ENCODE measurements around the gene SMIM28. TPM values are rescaled to one million over a fixed set of nuclear protein-coding genes. Genes with fewer than 3 reads are reported as not detected.

Gene SMIM28
- total RNA-seq, 1 experiment from 2014 or later = not detected

DNA sequence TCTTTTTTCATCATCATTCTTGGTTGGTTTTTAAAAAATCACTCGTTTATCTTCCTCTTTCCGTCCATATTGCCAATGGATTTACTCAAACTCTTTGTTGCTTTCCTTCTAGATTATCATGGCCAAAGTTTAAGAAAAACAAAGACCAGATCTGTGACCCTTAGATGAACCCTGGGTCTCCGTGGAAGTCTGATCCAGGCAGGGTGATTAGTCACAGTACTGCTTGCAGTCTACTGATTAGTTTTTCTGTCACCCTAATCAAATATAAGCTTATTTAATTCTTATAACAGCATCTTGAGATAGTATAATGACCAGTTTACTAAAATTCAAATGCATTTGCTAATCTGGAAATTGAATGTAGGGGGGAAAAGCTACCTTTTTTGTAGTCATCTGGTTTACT, 6.0 kb upstream of the SMIM28 start:
- TF ChIP-seq, protein P1, sequence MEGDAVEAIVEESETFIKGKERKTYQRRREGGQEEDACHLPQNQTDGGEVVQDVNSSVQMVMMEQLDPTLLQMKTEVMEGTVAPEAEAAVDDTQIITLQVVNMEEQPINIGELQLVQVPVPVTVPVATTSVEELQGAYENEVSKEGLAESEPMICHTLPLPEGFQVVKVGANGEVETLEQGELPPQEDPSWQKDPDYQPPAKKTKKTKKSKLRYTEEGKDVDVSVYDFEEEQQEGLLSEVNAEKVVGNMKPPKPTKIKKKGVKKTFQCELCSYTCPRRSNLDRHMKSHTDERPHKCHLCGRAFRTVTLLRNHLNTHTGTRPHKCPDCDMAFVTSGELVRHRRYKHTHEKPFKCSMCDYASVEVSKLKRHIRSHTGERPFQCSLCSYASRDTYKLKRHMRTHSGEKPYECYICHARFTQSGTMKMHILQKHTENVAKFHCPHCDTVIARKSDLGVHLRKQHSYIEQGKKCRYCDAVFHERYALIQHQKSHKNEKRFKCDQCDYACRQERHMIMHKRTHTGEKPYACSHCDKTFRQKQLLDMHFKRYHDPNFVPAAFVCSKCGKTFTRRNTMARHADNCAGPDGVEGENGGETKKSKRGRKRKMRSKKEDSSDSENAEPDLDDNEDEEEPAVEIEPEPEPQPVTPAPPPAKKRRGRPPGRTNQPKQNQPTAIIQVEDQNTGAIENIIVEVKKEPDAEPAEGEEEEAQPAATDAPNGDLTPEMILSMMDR (IDR thresholded peaks at IDR 0.05; ENCODE audit: unreplicated experiment) = no peak
- H3K27me3 Mint-ChIP-seq (ENCODE audit: insufficient read depth, unreplicated experiment) = no peaks in the 10 kb centered on the region
- H3K4me1 Mint-ChIP-seq (ENCODE audit: insufficient read depth, unreplicated experiment) = no peaks in the 10 kb centered on the region
- intact Hi-C loops (cut with micrococcal nuclease) = no loop called here
- no peaks in the 10 kb centered on the region for H3K9me3 Mint-ChIP-seq (ENCODE audit: unreplicated experiment)
- POLR2A ChIA-PET = interaction anchor here (1.0 kb wide), 2 partner anchors 32 to 40 kb away, joined by 3 to 4 read pairs; partner anchors contain the start of gene HEBP2
- no peaks in the 10 kb centered on the region for H3K36me3 Mint-ChIP-seq (ENCODE audit: insufficient read depth, unreplicated experiment)
- BruUV-seq (replicated peaks) = no TSS peak
- H3K4me3 Mint-ChIP-seq (ENCODE audit: unreplicated experiment) = no peak overlapping the region
- no peak for DNase-seq (ENCODE audit: unreplicated experiment)
- no peak overlapping the region for H3K27ac Mint-ChIP-seq (ENCODE audit: low read depth, unreplicated experiment)
- CTCF ChIA-PET = interaction anchor here (1.3 kb wide), 1 partner anchor 85 kb away, joined by 4 read pairs; no protein-coding TSS in a partner anchor

DNA sequence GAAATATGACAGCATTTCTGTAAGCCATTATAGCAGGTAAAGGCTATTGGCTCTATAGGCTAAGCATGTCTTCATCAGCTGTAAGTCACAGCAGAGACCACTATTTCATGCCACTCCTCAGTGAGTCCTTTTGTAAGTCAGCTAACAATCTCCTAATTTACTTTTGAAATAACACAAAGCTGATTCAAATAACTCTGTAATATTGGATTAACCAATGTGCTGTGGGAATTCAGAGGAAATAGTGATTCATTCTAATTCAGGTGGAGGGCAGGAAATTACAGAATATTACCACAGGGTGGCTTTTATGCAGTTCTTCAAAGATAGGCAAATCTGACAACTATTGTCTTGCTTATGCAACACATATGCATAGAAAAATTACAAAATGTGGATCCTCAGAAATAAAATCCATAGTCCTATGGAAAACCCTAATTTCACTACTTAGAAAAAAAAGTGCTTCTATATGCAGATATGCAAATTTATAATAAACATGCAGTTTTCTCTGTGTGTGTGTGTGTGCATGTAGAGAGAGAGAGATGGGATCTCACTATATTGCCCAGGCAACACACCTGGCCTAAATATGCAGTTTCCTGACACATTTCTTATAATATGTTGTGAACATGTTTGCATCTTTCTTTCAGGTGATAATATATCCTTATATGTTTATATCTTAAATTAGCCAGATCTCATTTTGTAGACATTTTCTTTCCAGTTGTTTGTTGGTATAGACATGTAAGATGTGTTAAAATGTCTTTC, 4.8 kb upstream of the SMIM28 start:
- ChIA-PET CTCF (interaction anchor here (1.2 to 1.3 kb wide), 2 partner anchors 22 to 86 kb away, joined by 4 read pairs; no protein-coding TSS in a partner anchor), POLR2A (interaction anchor here (1.0 kb wide), 2 partner anchors 31 to 38 kb away, joined by 3 to 4 read pairs; partner anchors contain the start of gene HEBP2)
- BruUV-seq (replicated peaks) = no TSS peak
- Mint-ChIP-seq H3K4me1 (ENCODE audit: insufficient read depth, unreplicated experiment) (no peaks in the 10 kb centered on the region), H3K36me3 (ENCODE audit: insufficient read depth, unreplicated experiment) (no peaks in the 10 kb centered on the region), H3K27ac (ENCODE audit: low read depth, unreplicated experiment) (no peak overlapping the region), H3K27me3 (ENCODE audit: insufficient read depth, unreplicated experiment) (no peaks in the 10 kb centered on the region), H3K9me3 (ENCODE audit: unreplicated experiment) (no peaks in the 10 kb centered on the region), H3K4me3 (ENCODE audit: unreplicated experiment) (no peak overlapping the region)
- intact Hi-C loops (cut with micrococcal nuclease) = no loop called here
- TF ChIP-seq, protein P1 (IDR thresholded peaks at IDR 0.05; ENCODE audit: unreplicated experiment) = peak; percentile 30
- DNase-seq (ENCODE audit: unreplicated experiment) = peak; percentile 51

DNA sequence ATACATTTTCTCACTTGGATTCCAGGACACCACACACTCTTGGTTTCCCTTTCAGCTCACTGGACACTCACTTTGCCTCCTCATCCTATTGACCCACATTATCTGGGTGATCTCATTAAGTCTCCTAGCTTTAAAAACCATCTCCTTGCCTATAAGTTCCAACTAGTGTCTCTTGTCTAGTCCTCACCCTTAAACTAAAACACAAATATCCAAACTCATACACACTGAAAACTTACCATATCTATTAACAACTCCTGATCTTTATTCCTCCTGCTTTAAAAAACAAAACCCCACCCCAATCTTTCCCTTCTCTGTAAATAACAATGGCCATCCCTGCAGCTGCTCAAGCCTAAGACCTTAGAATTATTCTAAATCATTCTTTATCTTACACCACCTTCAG, 3.5 kb upstream of the SMIM28 start:
- H3K4me3 Mint-ChIP-seq (ENCODE audit: unreplicated experiment) = no peak overlapping the region
- no TSS peak for BruUV-seq (replicated peaks)
- H3K27ac Mint-ChIP-seq (ENCODE audit: low read depth, unreplicated experiment) = no peak overlapping the region
- H3K4me1 Mint-ChIP-seq (ENCODE audit: insufficient read depth, unreplicated experiment) = no peaks in the 10 kb centered on the region
- intact Hi-C loops (cut with micrococcal nuclease) = no loop called here
- CTCF ChIA-PET = interaction anchor here (1.2 kb wide), 1 partner anchor 21 kb away, joined by 4 read pairs; no protein-coding TSS in a partner anchor
- no peaks in the 10 kb centered on the region for H3K36me3 Mint-ChIP-seq (ENCODE audit: insufficient read depth, unreplicated experiment)
- POLR2A ChIA-PET = interaction anchor here (0.7 to 1.3 kb wide), 2 partner anchors 11 to 602 kb away, joined by 3 read pairs; no protein-coding TSS in a partner anchor
- no peaks in the 10 kb centered on the region for H3K27me3 Mint-ChIP-seq (ENCODE audit: insufficient read depth, unreplicated experiment)
- DNase-seq (ENCODE audit: unreplicated experiment) = no peak
- TF ChIP-seq, protein P1 (IDR thresholded peaks at IDR 0.05; ENCODE audit: unreplicated experiment) = no peak
- H3K9me3 Mint-ChIP-seq (ENCODE audit: unreplicated experiment) = no peaks in the 10 kb centered on the region

DNA sequence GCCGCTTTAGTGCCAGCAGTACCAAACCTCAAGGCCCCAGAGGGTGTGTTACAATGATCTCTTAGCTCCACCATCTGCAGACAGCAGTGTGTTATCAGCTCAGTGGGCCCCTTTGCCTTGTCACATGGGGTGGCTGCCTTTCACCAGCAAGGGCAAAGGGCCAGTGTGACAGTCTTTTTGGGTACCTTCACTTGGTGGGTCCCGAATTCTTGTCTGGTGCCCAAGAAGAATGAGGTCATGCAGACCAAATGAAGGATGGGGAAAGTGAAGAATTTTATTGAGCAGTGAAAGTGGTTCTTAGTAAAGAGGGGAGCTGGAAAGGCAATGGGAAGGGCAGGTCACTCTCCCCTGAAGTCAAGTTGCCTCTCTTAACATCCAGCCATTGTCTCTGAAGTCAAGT, 2.9 kb upstream of the SMIM28 start:
- intact Hi-C loops (cut with micrococcal nuclease) = no loop called here
- Mint-ChIP-seq H3K9me3 (ENCODE audit: unreplicated experiment) (no peaks in the 10 kb centered on the region), H3K27me3 (ENCODE audit: insufficient read depth, unreplicated experiment) (no peaks in the 10 kb centered on the region), H3K36me3 (ENCODE audit: insufficient read depth, unreplicated experiment) (no peaks in the 10 kb centered on the region), H3K4me3 (ENCODE audit: unreplicated experiment) (no peak overlapping the region), H3K4me1 (ENCODE audit: insufficient read depth, unreplicated experiment) (no peaks in the 10 kb centered on the region), H3K27ac (ENCODE audit: low read depth, unreplicated experiment) (no peak overlapping the region)
- ChIA-PET CTCF (no interaction called here), POLR2A (interaction anchor here (0.7 to 1.3 kb wide), 2 partner anchors 12 to 603 kb away, joined by 3 read pairs; no protein-coding TSS in a partner anchor)
- BruUV-seq (replicated peaks) = no TSS peak
- TF ChIP-seq, protein P1 (IDR thresholded peaks at IDR 0.05; ENCODE audit: unreplicated experiment) = no peak
- no peak for DNase-seq (ENCODE audit: unreplicated experiment)
